Posterior vena cava (tissue), 2 donors: ENCODE data around the gene IMMT. TPM values are rescaled to one million over a fixed set of nuclear protein-coding genes. Genes with fewer than 3 reads are reported as not detected.
"Not testable (repeated sequence)": the region's sequence is repeated elsewhere in the genome, so short reads cannot be mapped to it uniquely, and the experiment has no call there.

ENCODE experiments used
- DNase-seq: peaks from one replicate; pipeline ENCODE4 v3.0.0-alpha.2; 2020; ENCODE audit warnings: low spot score
- intact Hi-C, 2 donors: fragments of 100-400 bp; cut with DNase I; formaldehyde crosslinking; loops; one replicate each; pipeline versions ENCODE4 v1.14.1 to v1.14.2; 2022 to 2023
- total RNA-seq, 2 donors: library from RNA; stranded (reverse); fragmentation: NEBNext Ultra II Directional; extraction: Animal tissue kit (Norgen Biotek cat#: 25700); gene quantifications; one replicate each; pipeline ENCODE4 v1.2.1, GENCODE V29; 2021
- donor health status: DM: yes; HTN: yes; CAD: no.
- donor health status: DM: yes; HTN: yes; CAD: no.

IMMT gene
- total RNA-seq, 2 donors from 2014 or later = 67.6 to 73.7 TPM

DNA sequence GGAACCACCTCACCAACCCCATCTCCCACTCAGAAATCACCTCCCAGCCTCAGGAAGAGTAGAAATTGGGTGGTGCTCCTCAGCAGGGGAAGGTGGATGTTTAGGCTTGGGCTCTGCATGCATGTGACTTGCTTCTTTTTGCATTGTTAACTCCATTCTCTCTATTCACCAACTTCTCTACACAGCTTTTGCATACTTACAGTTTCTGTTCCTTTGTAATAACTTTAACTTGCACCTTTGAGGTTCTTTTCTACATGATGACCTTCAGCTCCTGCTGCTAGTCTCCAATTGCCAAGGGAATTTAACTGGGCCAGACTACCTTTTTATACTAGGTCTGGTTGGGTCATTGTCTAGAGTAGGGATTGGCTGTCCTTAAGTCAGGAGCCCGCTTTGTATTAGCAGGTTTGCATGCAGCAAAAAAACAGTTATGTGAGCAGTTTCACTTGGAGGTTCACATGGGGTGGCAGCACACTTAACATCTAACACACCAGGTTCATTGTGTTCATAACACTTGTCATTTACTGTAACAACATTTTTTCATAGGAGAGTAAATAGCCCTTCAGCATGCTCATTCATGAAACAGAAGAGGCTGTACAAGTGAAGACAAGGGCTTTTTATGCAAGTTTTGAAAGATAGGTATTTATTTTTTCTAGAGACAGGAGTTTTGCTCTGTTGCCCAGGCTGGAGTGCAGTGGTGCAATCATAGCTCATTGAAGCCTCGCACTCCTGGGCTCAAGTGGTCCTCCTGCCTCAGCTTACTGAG, 16.0 kb upstream of the IMMT start:
- intact Hi-C loops = no loop called here
- no peak for DNase-seq

- intact Hi-C loops = no loop called here
- DNase-seq = no peak
These were observed 9.2 kb upstream of the IMMT start for GRCh38 chr2:86204458-86204857.

- no peak for DNase-seq
These were observed 8.4 kb upstream of the IMMT start for GRCh38 chr2:86203614-86204013.

GRCh38 chr2:86202702-86203101, 7.4 kb upstream of the IMMT start:
- DNase-seq = no peak
- intact Hi-C loops = no loop called here

More at GRCh38 chr2:86203614-86204013, 8.4 kb upstream of the IMMT start:
- intact Hi-C loops = no loop called here

DNA sequence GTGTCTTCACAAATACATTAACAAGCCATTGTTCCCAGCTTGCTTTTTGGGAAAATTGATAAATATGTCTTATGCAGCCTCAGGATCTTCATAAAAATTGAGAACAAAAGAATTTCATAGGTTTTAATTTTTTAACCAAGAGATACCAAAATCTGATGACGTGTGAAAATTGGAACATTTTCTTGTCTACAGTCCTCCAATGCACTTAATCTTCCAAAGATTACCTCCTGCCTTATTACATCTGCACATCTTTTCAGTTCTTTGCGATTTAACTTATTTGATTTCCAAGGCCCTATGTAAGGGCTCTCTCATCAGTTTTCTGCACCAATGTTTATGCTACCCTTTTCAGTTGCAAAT, 7.1 kb upstream of the IMMT start:
- no peak for DNase-seq
- intact Hi-C loops = no loop called here

DNA sequence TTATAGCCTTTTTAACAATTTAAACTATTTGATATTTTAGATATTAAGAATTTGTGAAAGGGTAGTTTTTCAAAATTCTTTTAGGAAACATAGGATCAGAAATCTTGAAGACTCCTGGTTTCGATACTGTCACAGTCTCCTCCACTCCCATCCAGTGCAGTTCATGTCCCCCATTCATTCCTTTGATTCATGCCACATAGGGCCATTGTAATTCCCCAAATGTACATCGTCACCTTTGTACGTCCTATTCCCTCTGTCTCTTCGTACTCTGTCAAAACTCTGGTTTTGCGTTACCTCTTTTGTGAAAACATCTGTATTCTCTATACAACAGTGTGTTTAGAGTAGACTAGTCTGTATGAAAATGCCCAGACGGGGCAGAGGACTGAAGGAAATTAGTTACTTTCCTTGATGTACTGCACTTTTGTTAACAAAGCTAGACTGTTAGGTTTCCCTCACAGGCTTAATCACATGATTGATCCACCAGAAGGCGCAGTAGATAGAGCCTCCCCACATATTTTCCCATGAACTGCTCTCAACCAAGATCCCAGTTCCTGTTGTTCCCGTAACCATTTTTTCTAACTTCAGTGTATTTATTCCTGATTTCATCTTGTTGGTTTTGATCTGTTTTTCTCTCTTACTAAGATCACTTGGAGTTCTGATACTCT, 6.5 kb upstream of the IMMT start:
- DNase-seq = no peak
- intact Hi-C loops = no loop called here

DNA sequence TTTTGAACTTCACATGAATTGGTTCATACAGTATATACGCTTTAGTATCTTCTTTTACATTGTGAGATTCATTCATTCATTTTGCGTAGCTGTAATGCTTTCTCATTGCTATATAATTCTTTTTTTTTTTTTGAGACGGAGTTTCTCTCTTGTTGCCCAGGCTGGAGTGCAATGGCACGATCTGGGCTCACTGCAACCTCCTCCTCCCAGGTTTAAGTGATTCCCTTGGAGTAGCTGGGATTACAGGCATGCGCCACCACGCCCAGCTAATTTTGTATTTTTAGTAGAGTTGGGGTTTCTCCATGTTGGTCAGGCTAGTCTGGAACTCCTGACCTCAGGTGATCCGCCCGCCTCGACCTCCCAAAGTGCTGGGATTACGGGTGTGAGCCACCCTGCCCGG, 5.3 kb upstream of the IMMT start:
- DNase-seq, intact Hi-C loops: not testable (repeated sequence)

DNA sequence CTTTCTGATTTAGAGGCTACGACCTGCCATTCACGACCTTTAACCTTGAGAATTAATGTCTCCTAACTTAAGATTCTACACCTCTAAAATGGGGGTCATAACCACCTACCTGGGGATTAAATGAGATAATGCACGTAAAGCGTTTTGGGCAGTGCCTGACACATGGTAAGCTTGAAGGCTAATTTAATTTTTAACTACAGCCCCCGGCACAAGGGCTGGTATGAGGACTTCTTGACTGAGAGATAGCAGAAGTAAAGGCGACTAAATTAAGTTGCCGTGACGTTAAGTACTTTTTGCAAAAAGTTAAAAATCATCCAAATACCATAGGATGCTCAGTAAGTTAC, 4.5 kb upstream of the IMMT start:
- intact Hi-C loops = no loop called here
- DNase-seq = no peak

DNA sequence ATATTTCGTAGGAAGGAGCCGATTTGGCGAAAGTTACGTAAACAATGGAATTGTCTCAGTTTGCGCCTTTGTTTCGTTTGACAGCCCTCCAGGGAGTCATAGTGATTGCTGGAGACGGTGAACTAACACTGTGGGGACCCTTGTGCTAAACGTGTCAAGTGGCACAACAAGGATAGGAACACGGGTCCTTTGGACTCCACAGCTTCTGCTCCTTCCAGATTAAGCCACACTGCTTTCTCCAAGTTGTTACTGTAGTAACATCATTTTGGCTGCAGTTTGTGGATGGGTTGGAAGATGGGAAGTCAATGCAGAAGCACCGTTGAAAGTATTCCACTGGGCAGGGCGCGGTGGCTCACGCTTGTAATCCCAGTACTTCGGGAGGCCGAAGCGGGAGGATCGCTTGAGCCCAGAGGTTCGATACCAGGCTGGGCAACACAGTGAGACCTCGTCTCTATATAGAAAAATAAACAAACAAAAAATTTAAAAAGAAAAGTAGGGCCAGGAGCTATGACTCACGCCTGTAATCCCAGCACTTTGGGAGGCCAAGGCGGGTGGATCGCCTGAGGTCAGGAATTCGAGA, 636 bp upstream of the IMMT start:
- intact Hi-C loops = no loop called here
- DNase-seq = no peak

GRCh38 chr2:86194751-86195054, 559 bp downstream of the IMMT start:
- DNase-seq = peak; percentile 99
- intact Hi-C loops = no loop called here

DNA sequence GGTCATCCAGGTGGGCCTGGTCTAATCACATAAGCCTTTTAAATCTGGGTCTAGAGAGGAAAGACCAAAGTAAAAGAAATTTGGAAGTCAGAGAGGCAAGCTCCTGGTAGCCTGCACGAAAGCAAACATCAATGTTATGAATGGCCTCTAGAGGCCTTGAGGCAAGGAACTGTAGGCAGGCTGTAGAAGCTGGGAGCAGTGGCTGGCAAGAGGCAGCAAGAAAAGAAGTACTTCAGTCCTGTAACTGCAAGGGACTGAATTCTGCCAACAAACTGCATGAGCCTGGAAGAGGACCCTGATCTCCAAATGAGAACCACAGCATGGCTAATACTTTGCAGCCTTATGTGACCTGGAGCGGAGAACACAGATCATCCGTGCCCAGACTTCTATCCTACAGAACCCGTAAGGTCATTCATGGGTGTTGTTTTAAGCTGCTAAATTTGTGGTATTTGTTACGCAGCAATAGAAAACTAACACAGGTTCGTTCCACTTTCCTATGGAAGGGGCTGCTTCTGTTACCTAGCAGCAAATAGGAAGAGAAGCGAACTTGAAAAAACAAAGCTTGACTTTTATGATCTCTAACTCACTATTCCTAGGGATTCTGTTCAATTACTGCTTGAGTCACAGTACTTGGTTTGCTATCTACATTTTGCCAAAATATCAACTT, 1.2 kb downstream of the IMMT start:
- intact Hi-C loops = no loop called here
- no peak for DNase-seq

DNA sequence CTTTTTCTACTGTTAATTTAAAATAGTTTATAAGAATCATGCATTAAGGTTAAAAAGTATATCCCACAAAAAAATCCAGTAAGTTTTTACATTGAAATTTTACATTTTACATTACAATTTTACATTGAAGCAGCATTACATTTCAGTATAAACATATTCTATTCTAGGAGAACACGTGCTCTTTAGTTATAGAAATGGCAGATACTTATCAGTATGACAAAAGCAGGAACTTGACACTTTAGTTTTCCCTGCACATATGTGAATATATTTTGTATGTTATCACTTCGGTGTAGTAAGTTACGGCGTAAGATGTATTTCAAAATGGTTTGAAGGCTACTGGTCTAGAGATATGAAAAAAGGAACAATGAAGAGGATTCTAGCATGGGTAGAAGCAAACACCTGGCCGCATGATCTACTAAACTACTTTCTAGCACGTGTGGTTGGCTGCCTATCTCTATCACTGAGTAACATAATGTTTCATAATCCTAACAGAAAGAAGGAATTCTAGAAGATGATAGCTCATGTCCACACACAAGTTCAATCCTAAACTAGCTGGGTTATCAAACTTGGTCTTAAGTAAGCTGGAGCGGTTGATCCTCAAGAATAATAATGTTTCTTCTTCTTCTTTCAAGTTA, 5.4 kb downstream of the IMMT start:
- DNase-seq = no peak
- intact Hi-C loops = no loop called here

DNA sequence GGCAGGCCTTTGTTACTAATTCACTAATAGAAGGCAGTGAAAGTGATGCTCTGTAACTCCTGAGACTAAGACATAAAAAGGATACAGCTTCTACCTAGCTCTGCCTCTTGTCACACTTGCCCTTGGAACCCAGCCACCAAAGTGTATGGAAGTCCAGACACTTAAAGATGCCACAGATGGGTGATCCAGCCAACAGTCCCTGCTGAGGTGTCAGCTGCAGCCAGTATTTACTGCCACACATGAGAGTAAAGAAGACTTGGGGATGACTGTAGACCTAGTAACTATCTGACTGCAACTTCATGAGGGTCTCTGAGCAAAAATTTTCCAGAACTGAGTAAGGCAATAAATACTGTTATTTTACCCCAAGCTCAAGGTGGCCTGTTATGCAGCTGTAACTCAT, 8.8 kb downstream of the IMMT start:
- intact Hi-C loops = no loop called here
- DNase-seq = no peak

- intact Hi-C loops = no loop called here
- no peak for DNase-seq
These were observed 9.6 kb downstream of the IMMT start for GRCh38 chr2:86185517-86186212.

- DNase-seq = no peak
- intact Hi-C loops = no loop called here
These were observed 18.7 kb downstream of the IMMT start for GRCh38 chr2:86176597-86176996.

GRCh38 chr2:86175828-86176227, 19.4 kb downstream of the IMMT start:
- intact Hi-C loops = no loop called here

GRCh38 chr2:86174445-86174844, 20.8 kb downstream of the IMMT start:
- intact Hi-C loops = no loop called here
- DNase-seq = no peak

More at GRCh38 chr2:86175828-86176227, 19.4 kb downstream of the IMMT start:
- DNase-seq = no peak

- DNase-seq = no peak
- intact Hi-C loops = no loop called here
These were observed 22.7 kb downstream of the IMMT start for GRCh38 chr2:86172610-86173009.

- intact Hi-C loops = no loop called here
- DNase-seq = no peak
These were observed 24.0 kb downstream of the IMMT start for GRCh38 chr2:86171295-86171694.

DNA sequence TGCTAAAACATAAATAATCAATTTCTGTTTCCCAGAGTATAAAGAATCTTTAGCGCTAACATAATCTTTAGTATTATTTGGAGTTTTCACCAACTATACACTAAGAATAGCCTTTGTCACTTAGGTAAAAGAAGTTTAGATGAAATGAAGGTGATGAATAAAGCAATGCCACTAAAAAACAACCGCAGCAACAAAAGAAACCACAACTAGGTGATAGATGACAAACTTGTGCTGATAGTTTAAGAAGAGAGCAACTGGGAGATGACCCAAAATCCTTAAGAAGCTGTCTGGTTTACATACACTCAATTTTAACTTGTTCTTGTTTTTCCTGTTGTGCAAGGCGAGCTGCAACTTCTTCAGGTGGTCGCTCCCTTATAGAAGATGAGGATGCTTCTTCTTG, 24.8 kb downstream of the IMMT start:
- DNase-seq = no peak
- intact Hi-C loops = no loop called here
